Stimulated activated CD4-positive, alpha-beta T cell treated with anti-CD3 and anti-CD28 coated beads, Interleukin-12 subunit alpha, Interleukin-12 subunit beta, amount 100 ng/mL, for 24 hours (primary cell): Measurements from ENCODE around the gene CD37.
"Not testable (repeated sequence)": the region's sequence is repeated elsewhere in the genome, so short reads cannot be mapped to it uniquely, and the experiment has no call there.

Source experiments
- DNase-seq, 2 experiments: peaks; one replicate each; pipeline ENCODE4 v3.0.0-alpha.2; 2020; ENCODE audit warnings: low read depth in 2 of 2

Gene CD37

GRCh38 chr19:49335071-49335783, at the start of gene CD37:
TSS of gene CD37 (plus strand) at chr19:49335406. CDS start at chr19:49335541, 135 bp downstream.
- peak; percentile 19 to 39 for DNase-seq

- no peak for DNase-seq
Observed at GRCh38 chr19:49287141-49287770, 48.0 kb upstream of the CD37 start.

GRCh38 chr19:49288205-49288604, 47.0 kb upstream of the CD37 start:
- not testable (repeated sequence) for DNase-seq

- DNase-seq = not testable (repeated sequence)
Observed at GRCh38 chr19:49289286-49289685, 45.9 kb upstream of the CD37 start.

GRCh38 chr19:49290517-49290916, 44.7 kb upstream of the CD37 start:
- no peak for DNase-seq

- no peak for DNase-seq
Observed at GRCh38 chr19:49294401-49294800, 40.8 kb upstream of the CD37 start.

GRCh38 chr19:49295208-49295880, 39.9 kb upstream of the CD37 start:
- DNase-seq = no peak

GRCh38 chr19:49297403-49297802, 37.8 kb upstream of the CD37 start:
- DNase-seq = no peak

- DNase-seq = not testable (repeated sequence)
Observed at GRCh38 chr19:49298653-49299052, 36.6 kb upstream of the CD37 start.

- DNase-seq = peak; percentile 59 to 86
Observed at GRCh38 chr19:49301165-49301865, 33.9 kb upstream of the CD37 start.

- DNase-seq = no peak
Observed at GRCh38 chr19:49301866-49302252, 33.3 kb upstream of the CD37 start.

- DNase-seq = not testable (repeated sequence)
Observed at GRCh38 chr19:49306734-49307133, 28.5 kb upstream of the CD37 start.

GRCh38 chr19:49309087-49309486, 26.1 kb upstream of the CD37 start:
- no peak for DNase-seq

- no peak for DNase-seq
Observed at GRCh38 chr19:49315111-49315510, 20.1 kb upstream of the CD37 start.

GRCh38 chr19:49316284-49316683, 18.9 kb upstream of the CD37 start:
- no peak for DNase-seq

- no peak for DNase-seq
Observed at GRCh38 chr19:49318296-49318695, 16.9 kb upstream of the CD37 start.

- no peak for DNase-seq
Observed at GRCh38 chr19:49324801-49325576, 10.2 kb upstream of the CD37 start, which contains the start of gene SLC6A16. TSS of gene SLC6A16 (minus strand) at chr19:49325191. CDS start at chr19:49311347, 13,844 bp downstream.

GRCh38 chr19:49325756-49326155, 9.4 kb upstream of the CD37 start:
- DNase-seq = not testable (repeated sequence)

- DNase-seq = no peak
Observed at GRCh38 chr19:49326165-49326704, 9.0 kb upstream of the CD37 start.

- DNase-seq = no peak
Observed at GRCh38 chr19:49327878-49328544, 7.2 kb upstream of the CD37 start.
